Endodermal cell (in vitro differentiated cells): Measurements from ENCODE around the gene IGLL5. TPM values are rescaled to one million over a fixed set of nuclear protein-coding genes. Genes with fewer than 3 reads are reported as not detected.

Experiments used
- DNase-seq: peaks from one replicate; pipeline ENCODE4 v3.0.0-alpha.2; 2017
- H3K27ac ChIP-seq: 2 replicates; pipeline ENCODE4 v1.5.1; 2013; ENCODE audit warnings: mild to moderate bottlenecking, low read depth, low read length, moderate library complexity
- H3K27me3 ChIP-seq: 2 replicates; pipeline ENCODE4 v1.6.1; 2013; ENCODE audit warnings: mild to moderate bottlenecking, low read length, moderate library complexity; ENCODE audit not compliant: insufficient read depth, control insufficient read depth, poor library complexity, severe bottlenecking
- H3K36me3 ChIP-seq: 2 replicates; pipeline ENCODE4 v1.7.0; 2013; ENCODE audit warnings: mild to moderate bottlenecking, low read length, moderate library complexity; ENCODE audit not compliant: control insufficient read depth, insufficient read depth
- H3K4me1 ChIP-seq: one replicate; pipeline ENCODE4 v1.7.0; 2013; ENCODE audit warnings: low read length; ENCODE audit not compliant: control insufficient read depth, insufficient read depth
- H3K4me3 ChIP-seq: 2 replicates; pipeline ENCODE4 v1.5.1; 2013; ENCODE audit warnings: mild to moderate bottlenecking, low read length, moderate library complexity
- H3K9ac ChIP-seq: 2 replicates; pipeline ENCODE4 v1.6.1; 2013; ENCODE audit warnings: mild to moderate bottlenecking, low read length, moderate library complexity; ENCODE audit not compliant: poor library complexity, severe bottlenecking; ENCODE audit errors: extremely low read depth
- H3K9me3 ChIP-seq: 2 replicates; pipeline ENCODE4 v1.6.1; 2013; ENCODE audit warnings: mild to moderate bottlenecking, low read length, moderate library complexity; ENCODE audit not compliant: control insufficient read depth
- H3K27ac Mint-ChIP-seq: 2 replicates; pipeline ENCODE4 v1.8.0; 2020; ENCODE audit warnings: mixed read lengths
- H3K27me3 Mint-ChIP-seq: 2 replicates; pipeline ENCODE4 v1.8.0; 2021; ENCODE audit warnings: mild to moderate bottlenecking, mixed read lengths; ENCODE audit not compliant: insufficient read depth
- H3K36me3 Mint-ChIP-seq: 2 replicates; pipeline ENCODE4 v1.8.0; 2020; ENCODE audit warnings: low read depth, mixed read lengths
- H3K4me1 Mint-ChIP-seq: 2 replicates; pipeline ENCODE4 v1.8.0; 2020; ENCODE audit warnings: mixed read lengths
- H3K4me3 Mint-ChIP-seq: 2 replicates; pipeline ENCODE4 v1.8.0; 2020; ENCODE audit warnings: mild to moderate bottlenecking, moderate library complexity, mixed read lengths
- H3K9me3 Mint-ChIP-seq: 2 replicates; pipeline ENCODE4 v1.8.0; 2020; ENCODE audit warnings: mild to moderate bottlenecking, mixed read lengths
- WGBS, 2 experiments: methylation state at CpG; one replicate each; pipeline versions ENCODE4 v1.1.5 to v1.1.7; 2013; ENCODE audit warnings: missing lambda C conversion rate in 2 of 2, mixed read lengths in 1 of 2; ENCODE audit not compliant: insufficient coverage in 1 of 2, insufficient read length in 1 of 2; 5-methylcytosine and 5-hydroxymethylcytosine counted together
- total RNA-seq, 2 donors: library from RNA; stranded (reverse); fragmentation: NEBNext Ultra II Directional in 1 of 2; extraction: Animal tissue kit (Norgen Biotek cat#: 25700) in 1 of 2; gene quantifications; 2 replicates in 1 of 2; 3 replicates in 1 of 2; pipeline ENCODE4 v1.2.1, GENCODE V29; 2021
- TF ChIP-seq, protein P1 (sequence below): fragments of 200-600 bp; sonication (generic); conservative IDR thresholded peaks from 2 replicates; pipeline ENCODE4 v1.5.0; 2021; ENCODE audit warnings: antibody characterized with exemption, mild to moderate bottlenecking

The IGLL5 gene
- total RNA-seq, 2 donors from 2014 or later = not detected

DNA sequence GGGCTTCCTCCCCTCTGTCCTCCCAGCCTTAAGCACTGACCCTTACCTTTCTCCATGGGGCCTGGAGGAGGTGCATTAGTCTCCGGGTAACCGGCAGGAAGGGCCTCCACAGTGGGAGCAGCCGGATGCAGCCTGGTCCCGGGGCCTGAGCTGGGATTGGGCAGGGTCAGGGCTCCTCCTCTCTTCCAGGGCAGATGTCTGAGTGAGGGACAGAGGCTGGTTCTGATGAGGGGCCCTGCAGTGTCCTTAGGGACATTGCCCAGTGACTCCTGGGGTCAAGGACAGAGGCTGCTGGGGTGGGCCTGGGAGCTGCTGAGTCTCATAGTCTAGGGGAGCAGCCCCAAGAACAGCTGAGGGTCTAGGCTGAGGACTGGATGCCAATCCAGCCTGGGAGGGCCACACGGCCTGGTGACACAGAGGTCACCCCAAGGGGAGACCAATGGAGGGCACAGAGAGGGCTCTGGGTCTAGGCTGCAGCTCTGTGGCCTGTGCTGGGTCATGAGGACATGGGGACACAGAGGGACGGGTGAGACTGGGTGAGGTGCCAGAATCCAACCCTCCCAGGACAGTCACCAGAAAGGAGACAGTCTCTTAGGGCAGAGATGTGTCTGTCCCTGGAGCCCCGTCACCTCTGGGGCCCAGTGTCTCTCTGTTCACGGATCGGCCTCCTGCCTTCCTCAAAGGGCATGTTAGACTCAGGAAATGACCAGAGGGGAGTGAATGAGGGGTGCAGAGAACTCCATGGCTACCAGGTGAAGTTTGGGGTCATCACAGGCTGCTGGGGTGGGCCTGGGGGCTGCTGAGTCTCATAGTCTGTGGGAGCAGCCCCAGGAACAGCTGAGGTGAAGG, 6.5 kb downstream of the IGLL5 start:
- H3K9me3 ChIP-seq = no peaks in the 10 kb centered on the region
- Mint-ChIP-seq H3K27me3 (peaks cover 62% of the 10 kb centered on the region), H3K27ac (no peak overlapping the region), H3K4me1 (peaks cover 12% of the 10 kb centered on the region), H3K9me3 (no peaks in the 10 kb centered on the region), H3K4me3 (no peak overlapping the region), H3K36me3 (no peaks in the 10 kb centered on the region)
- peaks cover 23% of the 10 kb centered on the region for H3K27me3 ChIP-seq
- no peak overlapping the region for H3K9ac ChIP-seq
- peak; percentile 59 for DNase-seq
- TF ChIP-seq, protein P1, sequence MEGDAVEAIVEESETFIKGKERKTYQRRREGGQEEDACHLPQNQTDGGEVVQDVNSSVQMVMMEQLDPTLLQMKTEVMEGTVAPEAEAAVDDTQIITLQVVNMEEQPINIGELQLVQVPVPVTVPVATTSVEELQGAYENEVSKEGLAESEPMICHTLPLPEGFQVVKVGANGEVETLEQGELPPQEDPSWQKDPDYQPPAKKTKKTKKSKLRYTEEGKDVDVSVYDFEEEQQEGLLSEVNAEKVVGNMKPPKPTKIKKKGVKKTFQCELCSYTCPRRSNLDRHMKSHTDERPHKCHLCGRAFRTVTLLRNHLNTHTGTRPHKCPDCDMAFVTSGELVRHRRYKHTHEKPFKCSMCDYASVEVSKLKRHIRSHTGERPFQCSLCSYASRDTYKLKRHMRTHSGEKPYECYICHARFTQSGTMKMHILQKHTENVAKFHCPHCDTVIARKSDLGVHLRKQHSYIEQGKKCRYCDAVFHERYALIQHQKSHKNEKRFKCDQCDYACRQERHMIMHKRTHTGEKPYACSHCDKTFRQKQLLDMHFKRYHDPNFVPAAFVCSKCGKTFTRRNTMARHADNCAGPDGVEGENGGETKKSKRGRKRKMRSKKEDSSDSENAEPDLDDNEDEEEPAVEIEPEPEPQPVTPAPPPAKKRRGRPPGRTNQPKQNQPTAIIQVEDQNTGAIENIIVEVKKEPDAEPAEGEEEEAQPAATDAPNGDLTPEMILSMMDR = no peak
- no peaks in the 10 kb centered on the region for H3K36me3 ChIP-seq
- H3K27ac ChIP-seq = no peak overlapping the region
- H3K4me3 ChIP-seq = no peak overlapping the region
- H3K4me1 ChIP-seq = no peaks in the 10 kb centered on the region
- 68 to 82% methylated on average over 3 to 9 of the region's 9 CpGs for WGBS, 2 experiments

DNA sequence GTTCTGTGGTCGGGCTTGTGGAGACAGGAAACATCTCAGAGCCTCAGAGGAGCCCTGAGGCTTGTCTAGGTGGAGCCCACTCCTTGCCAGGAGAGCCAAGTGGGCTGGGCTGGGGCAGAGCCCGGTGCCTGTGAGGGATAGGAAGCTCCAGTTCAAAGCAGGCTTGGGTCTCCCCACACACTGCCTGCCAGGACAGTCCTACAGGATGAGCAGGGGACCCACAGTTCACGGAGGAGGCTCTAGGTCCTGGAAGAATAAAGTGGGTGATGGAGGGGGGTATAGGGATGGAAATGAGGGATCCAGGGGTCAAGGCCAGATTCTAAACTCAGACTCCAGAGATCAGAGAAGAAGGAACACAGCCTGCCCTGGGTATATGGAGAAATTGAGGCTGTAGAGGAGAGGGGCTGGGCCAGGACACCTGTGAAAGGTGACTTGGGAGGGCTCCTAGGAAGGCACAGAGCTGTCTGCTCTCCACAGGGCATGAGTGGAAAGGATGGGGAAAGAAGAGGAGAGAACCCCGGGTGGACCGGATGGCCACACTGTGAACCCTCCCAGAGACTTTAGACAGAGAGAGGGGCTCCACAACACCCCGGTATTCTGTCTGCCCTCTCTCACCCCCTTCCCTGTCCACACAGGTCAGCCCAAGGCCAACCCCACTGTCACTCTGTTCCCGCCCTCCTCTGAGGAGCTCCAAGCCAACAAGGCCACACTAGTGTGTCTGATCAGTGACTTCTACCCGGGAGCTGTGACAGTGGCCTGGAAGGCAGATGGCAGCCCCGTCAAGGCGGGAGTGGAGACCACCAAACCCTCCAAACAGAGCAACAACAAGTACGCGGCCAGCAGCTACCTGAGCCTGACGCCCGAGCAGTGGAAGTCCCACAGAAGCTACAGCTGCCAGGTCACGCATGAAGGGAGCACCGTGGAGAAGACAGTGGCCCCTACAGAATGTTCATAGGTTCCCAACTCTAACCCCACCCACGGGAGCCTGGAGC, 7.4 kb downstream of the IGLL5 start:
- no peaks in the 10 kb centered on the region for H3K36me3 Mint-ChIP-seq
- Histone ChIP-seq H3K9ac (no peak overlapping the region), H3K36me3 (no peaks in the 10 kb centered on the region), H3K4me1 (no peaks in the 10 kb centered on the region), H3K9me3 (no peaks in the 10 kb centered on the region), H3K27me3 (peaks cover 21% of the 10 kb centered on the region), H3K27ac (no peak overlapping the region), H3K4me3 (no peak overlapping the region)
- WGBS, 2 experiments = 82 to 87% methylated on average over 2 to 17 of the region's 17 CpGs
- H3K27ac Mint-ChIP-seq = no peak overlapping the region
- peaks cover 56% of the 10 kb centered on the region for H3K27me3 Mint-ChIP-seq
- H3K4me3 Mint-ChIP-seq = no peak overlapping the region
- DNase-seq = no peak
- H3K9me3 Mint-ChIP-seq = no peaks in the 10 kb centered on the region
- peaks cover 15% of the 10 kb centered on the region for H3K4me1 Mint-ChIP-seq
- TF ChIP-seq, protein P1 = no peak

DNA sequence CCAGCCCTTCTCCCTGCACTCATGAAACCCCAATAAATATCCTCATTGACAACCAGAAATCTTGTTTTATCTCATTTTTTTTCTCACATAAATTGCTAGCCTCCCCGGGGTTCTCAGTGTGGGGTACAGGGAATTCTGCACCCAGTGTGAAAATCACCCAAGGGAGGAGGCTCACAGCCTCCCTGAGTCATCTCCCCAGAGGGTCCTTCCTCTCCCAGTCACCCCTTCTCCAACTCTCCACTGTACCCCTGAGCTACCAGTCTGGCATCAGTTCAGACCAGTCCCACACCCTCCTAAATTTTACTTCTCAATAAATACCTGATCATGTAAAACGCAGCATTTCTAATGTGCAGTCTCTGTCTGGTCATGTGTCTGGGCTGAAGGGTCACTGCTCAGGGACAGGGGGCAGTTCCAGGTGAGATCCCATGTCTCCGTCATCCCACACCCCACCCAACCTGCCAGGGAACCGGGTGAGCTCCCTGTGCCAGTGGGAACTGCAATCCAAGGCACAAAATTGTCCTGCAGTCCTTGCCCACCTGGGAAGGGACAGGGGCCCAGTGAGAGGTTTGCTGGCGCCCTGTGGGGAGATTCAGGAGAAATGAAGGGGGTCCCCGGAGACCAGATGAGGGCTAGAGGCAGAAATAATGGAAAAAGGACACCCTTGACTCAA, 8.3 kb downstream of the IGLL5 start:
- no peak overlapping the region for H3K9ac ChIP-seq
- Mint-ChIP-seq H3K27me3 (peaks cover 54% of the 10 kb centered on the region), H3K36me3 (no peaks in the 10 kb centered on the region), H3K4me1 (peaks cover 15% of the 10 kb centered on the region), H3K27ac (no peak overlapping the region), H3K9me3 (no peaks in the 10 kb centered on the region), H3K4me3 (no peak overlapping the region)
- no peaks in the 10 kb centered on the region for H3K36me3 ChIP-seq
- no peaks in the 10 kb centered on the region for H3K4me1 ChIP-seq
- WGBS, 2 experiments = 77 to 81% methylated on average over 4 to 6 of the region's 6 CpGs
- H3K9me3 ChIP-seq = no peaks in the 10 kb centered on the region
- no peak overlapping the region for H3K27ac ChIP-seq
- peaks cover 16% of the 10 kb centered on the region for H3K27me3 ChIP-seq
- TF ChIP-seq, protein P1 = no peak
- H3K4me3 ChIP-seq = no peak overlapping the region
- DNase-seq = no peak
